GM12878 (cell line): ENCODE measurements around the gene SNRPA. TPM values are rescaled to one million over a fixed set of nuclear protein-coding genes. Genes with fewer than 3 reads are reported as not detected.

Source experiments
- ATAC-seq: fragments of 200-7000 bp; cut with Tn5 transposase; 3 replicates; pipeline ENCODE4 v1.9.1; 2020; ENCODE audit warnings: mild to moderate bottlenecking, moderate library complexity
- BruUV-seq: library from RNA; stranded (reverse); fragments of 400-500 nt; replicated peaks from 2 replicates; lab custom pipeline; 2021; lab: Mats Ljungman, UMichigan
- CTCF ChIA-PET: fragments of 300-600 bp; sonication (Branson Sonifier 250); formaldehyde crosslinking; extraction: SDS; loops from one replicate; lab custom pipeline; 2021; ENCODE audit warnings: inconsistent platforms; lab: Yijun Ruan, JAX
- POLR2A ChIA-PET: fragments of 350-600 bp; formaldehyde crosslinking; extraction: SDS; loops from one replicate; lab custom pipeline; 2021; ENCODE audit warnings: inconsistent platforms; lab: Charles Lee
- RAD21 ChIA-PET: fragments of 300-600 bp; sonication (Branson Sonifier 250); formaldehyde crosslinking; loops from one replicate; lab custom pipeline; 2023; ENCODE audit warnings: antibody characterized with exemption; ENCODE audit not compliant: unreplicated experiment; lab: Charles Lee
- SMC1A ChIA-PET: fragments of 300-600 bp; sonication (Branson Sonifier 250); formaldehyde crosslinking; loops from one replicate; lab custom pipeline; 2023; ENCODE audit not compliant: unreplicated experiment, uncharacterized antibody; lab: Charles Lee
- DNase-seq: peaks from one replicate; pipeline ENCODE4 v3.0.0-alpha.2; 2011; ENCODE audit warnings: low read depth, low spot score
- FAIRE-seq: peaks from 3 replicates; lab custom pipeline; 2011; peaks lifted over from hg19 to GRCh38; lab: Jason Lieb, UNC
- H2AFZ ChIP-seq: 2 replicates; pipeline ENCODE4 v1.6.0; 2011; ENCODE audit warnings: low read depth, low read length, control low read depth; ENCODE audit not compliant: control insufficient read depth
- H3K27ac ChIP-seq: 2 replicates; pipeline ENCODE4 v1.5.1; 2011; ENCODE audit warnings: control low read depth; ENCODE audit not compliant: control insufficient read depth, insufficient read depth
- H3K27me3 ChIP-seq, 2 experiments: replicated peaks in 1 of 2; 2 replicates each; pipeline versions ENCODE4 v1.6.0 to v1.6.1; 2011; ENCODE audit warnings: low read length in 1 of 2; ENCODE audit not compliant: control insufficient read depth in 2 of 2, insufficient read depth in 2 of 2
- H3K36me3 ChIP-seq, 2 experiments: 2 replicates each; pipeline ENCODE4 v1.5.1; 2011; ENCODE audit warnings: low read length in 1 of 2; ENCODE audit not compliant: control insufficient read depth in 2 of 2, insufficient read depth in 2 of 2
- H3K4me1 ChIP-seq: 2 replicates; pipeline ENCODE4 v1.6.1; 2011; ENCODE audit warnings: mild to moderate bottlenecking, low read length, moderate library complexity, mixed read lengths; ENCODE audit not compliant: control insufficient read depth, insufficient read depth
- H3K4me2 ChIP-seq: 2 replicates; pipeline ENCODE4 v1.6.0; 2011; ENCODE audit warnings: control low read depth; ENCODE audit not compliant: control insufficient read depth, insufficient read depth
- H3K4me3 ChIP-seq: fragments of 200-600 bp; sonication (generic); 2 replicates; pipeline ENCODE4 v1.5.1; 2016
- H3K79me2 ChIP-seq: 2 replicates; pipeline ENCODE4 v1.6.0; 2011; ENCODE audit warnings: low read length; ENCODE audit not compliant: control insufficient read depth, insufficient read depth
- H3K9ac ChIP-seq: 2 replicates; pipeline ENCODE4 v1.8.0; 2011; ENCODE audit warnings: low read length, control low read depth, mixed read lengths; ENCODE audit not compliant: control insufficient read depth, insufficient read depth
- H3K9me3 ChIP-seq: replicated peaks from 3 replicates; pipeline ENCODE4 v1.5.1; 2011; ENCODE audit warnings: mild to moderate bottlenecking, low read length; ENCODE audit not compliant: control insufficient read depth, insufficient read depth
- H4K20me1 ChIP-seq: 2 replicates; pipeline ENCODE4 v1.6.0; 2011; ENCODE audit not compliant: control insufficient read depth, insufficient read depth
- FOXK2 ChIP-seq: fragments of 450-650 bp; IDR thresholded peaks from 2 replicates; pipeline ENCODE4 v1.6.1; 2017; ENCODE audit warnings: mild to moderate bottlenecking, moderate library complexity
- SMC3 ChIP-seq: IDR thresholded peaks from 2 replicates; pipeline ENCODE4 v1.6.1; 2011; ENCODE audit warnings: low read length, improper control_type of control experiment, borderline replicate concordance
- ZBTB40 ChIP-seq: fragments of 450-650 bp; IDR thresholded peaks from 2 replicates; pipeline ENCODE4 v1.6.1; 2016; ENCODE audit warnings: mild to moderate bottlenecking, moderate library complexity, borderline replicate concordance
- WGBS: methylation state at CpG from one replicate; pipeline ENCODE4 v1.1.6; 2016; ENCODE audit warnings: low lambda C conversion rate; ENCODE audit not compliant: insufficient replicate concordance, insufficient coverage; ENCODE audit errors: missing lambda C conversion rate; 5-methylcytosine and 5-hydroxymethylcytosine counted together
- in situ Hi-C: fragments of 300-500 bp; cut with MboI; formaldehyde crosslinking; loops from 9 replicates; pipeline ENCODE4 v1.14.3; 2018; ENCODE audit warnings: mixed read lengths
- intact Hi-C: fragments of 100-400 bp; cut with micrococcal nuclease; formaldehyde crosslinking; loops from one replicate; pipeline ENCODE4 v1.14.2; 2022; ENCODE audit not compliant: unreplicated experiment
- polyA plus RNA-seq, 11 experiments: library from polyadenylated mRNA; depleted of rRNA in 4 of 11; unstranded in 6 of 11; stranded (reverse) in 5 of 11; fragments of >200 nt; fragmentation: Nextera tagmentation in 4 of 11; fragmentation: Illumina TruSeq in 1 of 11; extraction: Ambion mirVana in 4 of 11; extraction: Trizol in 1 of 11; gene quantifications; 1 replicate in 1 of 11; 2 replicates in 10 of 11; pipeline versions ENCODE4 v1.2.1 to v1.2.3, GENCODE V29; 2011 to 2016; ENCODE audit warnings: inconsistent platforms in 2 of 11, missing spikeins in 2 of 11, low read depth in 1 of 11
- total RNA-seq, 4 experiments: library from RNA; depleted of rRNA in 3 of 4; stranded (reverse); fragments of >200 nt in 3 of 4; fragmentation: Illumina TruSeq in 1 of 4; extraction: Trizol in 1 of 4; gene quantifications; 2 replicates each; pipeline versions ENCODE4 v1.2.1 to v1.2.3, GENCODE V29; 2013 to 2021

Gene SNRPA
- total and polyA plus RNA-seq, 10 of the 15 experiments (the other 5 are each of a cell fraction or from before 2014, with no cell fraction given): 14.8 to 299 (median 202) TPM

- SMC1A ChIA-PET: interaction anchor here (0.6 kb wide), 1 partner anchor 80 kb away, joined by 3 read pairs; no protein-coding TSS in a partner anchor
- CTCF ChIA-PET: no interaction called here
- WGBS: 73% methylated on average over 16 of the region's 16 CpGs
Measured at GRCh38 chr19:40739871-40740703, 10.9 kb upstream of the SNRPA start.

More at GRCh38 chr19:40739871-40740703, 10.9 kb upstream of the SNRPA start:
- H3K4me2 ChIP-seq: no peak overlapping the region
- no peak for ATAC-seq
- intact Hi-C loops (no loop called here), in situ Hi-C loops (no loop called here)
- H3K36me3 ChIP-seq: peaks cover 0 to 1% of the 10 kb centered on the region in 2 experiments; a peak in 3 of 4 replicates
- RAD21 ChIA-PET: no interaction called here
- FAIRE-seq: no peak
- POLR2A ChIA-PET: no interaction called here
- TF ChIP-seq SMC3 (no peak), FOXK2 (no peak), ZBTB40 (no peak)
- TF ChIP-seq, all 136 proteins: peak for 0
- no peak overlapping the region for H3K9ac ChIP-seq
- no peaks in the 10 kb centered on the region for H3K4me1 ChIP-seq
- H3K79me2 ChIP-seq: no peaks in the 10 kb centered on the region
- H2AFZ ChIP-seq: no peak overlapping the region
- DNase-seq: no peak
- BruUV-seq: no TSS peak
- H3K4me3 ChIP-seq: no peak overlapping the region
- no peaks in the 10 kb centered on the region for H3K27me3 ChIP-seq
- H4K20me1 ChIP-seq: no peaks in the 10 kb centered on the region
- no peaks in the 10 kb centered on the region for H3K9me3 ChIP-seq
- no peak overlapping the region for H3K27ac ChIP-seq
